Measurements from ENCODE around the gene IGLL5. TPM values are rescaled to one million over a fixed set of nuclear protein-coding genes. Genes with fewer than 3 reads are reported as not detected.

Gene IGLL5
- total and polyA plus RNA-seq, 2 donors (not counting 3 experiments of a cell fraction or from before 2014, with no cell fraction given), result not detected

DNA sequence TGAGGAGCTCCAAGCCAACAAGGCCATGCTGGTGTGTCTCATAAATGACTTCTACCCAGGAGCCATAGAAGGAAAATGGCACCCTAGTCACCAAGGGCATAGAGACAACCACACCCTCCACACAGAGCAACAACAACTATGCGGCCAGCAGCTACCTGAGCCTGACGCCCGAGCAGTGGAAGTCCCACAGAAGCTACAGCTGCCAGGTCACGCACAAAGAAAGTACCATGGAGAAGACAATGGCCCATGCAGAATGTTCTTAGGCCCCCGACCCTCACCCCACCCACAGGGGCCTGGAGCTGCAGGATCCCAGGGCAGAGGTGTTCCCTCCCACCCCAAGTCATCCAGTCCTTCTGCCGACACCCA, 28.0 kb downstream of the IGLL5 start:
- Histone ChIP-seq H3K4me2 (ENCODE audit: insufficient read depth, low read length) (no peak overlapping the region), H3K27me3 (ENCODE audit: control insufficient read depth in 2 of 2, insufficient read depth in 2 of 2, low read length in 2 of 2) (no peaks in the 10 kb centered on the region), H3K9me3 (replicated peaks; ENCODE audit: control insufficient read depth, insufficient read depth, low read length) (no peaks in the 10 kb centered on the region), H3K9ac (replicated peaks; ENCODE audit: extremely low read depth, insufficient read depth, low read length) (no peak overlapping the region), H3K9me1 (replicated peaks; ENCODE audit: control insufficient read depth, extremely low read depth, insufficient read depth, low read length) (no peaks in the 10 kb centered on the region), H3K36me3 (ENCODE audit: control insufficient read depth in 2 of 2, extremely low read depth in 1 of 2, insufficient read depth in 2 of 2, low read length in 2 of 2) (no peaks in the 10 kb centered on the region), H3K27ac (ENCODE audit: insufficient read depth, low read depth, low read length) (no peak overlapping the region), H3K4me3 (replicated peaks in 1 of 3; ENCODE audit: insufficient read depth in 1 of 3, low read depth in 1 of 3, low read length in 3 of 3) (no peak overlapping the region), H4K20me1 (replicated peaks; ENCODE audit: control insufficient read depth, extremely low read depth, insufficient read depth, low read length) (no peaks in the 10 kb centered on the region), H3K79me2 (ENCODE audit: control insufficient read depth, insufficient read depth, low read length) (no peaks in the 10 kb centered on the region), H3K4me1 (ENCODE audit: control insufficient read depth, extremely low read depth, insufficient read depth, low read length) (no peaks in the 10 kb centered on the region), H2AFZ (ENCODE audit: low read depth, low read length) (no peak overlapping the region)
- intact Hi-C loops (cut with micrococcal nuclease) (no loop called here), dilution Hi-C loops (cut with MboI; ENCODE audit: extremely low pct_ligation_motif_present, low sequenced_read_pairs) (no loop called here)
- TF ChIP-seq MYC (IDR thresholded peaks at IDR 0.05; ENCODE audit: low read depth, low read length), result no peak
- TF ChIP-seq POLR2A (IDR thresholded peaks at IDR 0.05; ENCODE audit: low read depth, low read length), result no peak
- TF ChIP-seq GATA2 (IDR thresholded peaks at IDR 0.05; ENCODE audit: insufficient read depth, insufficient read length, low read depth, low read length), result no peak
- TF ChIP-seq JUN (IDR thresholded peaks at IDR 0.05; ENCODE audit: borderline replicate concordance, insufficient read depth, insufficient read length, low read depth), result no peak
- TF ChIP-seq POLR2AphosphoS5 (IDR thresholded peaks at IDR 0.05; ENCODE audit: insufficient read depth, low read depth, low read length), result no peak
- TF ChIP-seq EZH2 (IDR thresholded peaks at IDR 0.05; ENCODE audit: borderline replicate concordance, low read depth, low read length, severe bottlenecking), result no peak
- TF ChIP-seq, protein P1, sequence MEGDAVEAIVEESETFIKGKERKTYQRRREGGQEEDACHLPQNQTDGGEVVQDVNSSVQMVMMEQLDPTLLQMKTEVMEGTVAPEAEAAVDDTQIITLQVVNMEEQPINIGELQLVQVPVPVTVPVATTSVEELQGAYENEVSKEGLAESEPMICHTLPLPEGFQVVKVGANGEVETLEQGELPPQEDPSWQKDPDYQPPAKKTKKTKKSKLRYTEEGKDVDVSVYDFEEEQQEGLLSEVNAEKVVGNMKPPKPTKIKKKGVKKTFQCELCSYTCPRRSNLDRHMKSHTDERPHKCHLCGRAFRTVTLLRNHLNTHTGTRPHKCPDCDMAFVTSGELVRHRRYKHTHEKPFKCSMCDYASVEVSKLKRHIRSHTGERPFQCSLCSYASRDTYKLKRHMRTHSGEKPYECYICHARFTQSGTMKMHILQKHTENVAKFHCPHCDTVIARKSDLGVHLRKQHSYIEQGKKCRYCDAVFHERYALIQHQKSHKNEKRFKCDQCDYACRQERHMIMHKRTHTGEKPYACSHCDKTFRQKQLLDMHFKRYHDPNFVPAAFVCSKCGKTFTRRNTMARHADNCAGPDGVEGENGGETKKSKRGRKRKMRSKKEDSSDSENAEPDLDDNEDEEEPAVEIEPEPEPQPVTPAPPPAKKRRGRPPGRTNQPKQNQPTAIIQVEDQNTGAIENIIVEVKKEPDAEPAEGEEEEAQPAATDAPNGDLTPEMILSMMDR (IDR thresholded peaks at IDR 0.05; ENCODE audit: extremely low read depth in 1 of 2, insufficient read depth in 1 of 2, low read depth in 1 of 2, low read length in 2 of 2), result no peak
- TF ChIP-seq, protein P2, sequence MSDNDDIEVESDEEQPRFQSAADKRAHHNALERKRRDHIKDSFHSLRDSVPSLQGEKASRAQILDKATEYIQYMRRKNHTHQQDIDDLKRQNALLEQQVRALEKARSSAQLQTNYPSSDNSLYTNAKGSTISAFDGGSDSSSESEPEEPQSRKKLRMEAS (IDR thresholded peaks at IDR 0.05; ENCODE audit: insufficient read depth, insufficient read length), result no peak
- no peak for TF ChIP-seq FOS (IDR thresholded peaks at IDR 0.05; ENCODE audit: borderline replicate concordance, insufficient read depth, low read length)
- POLR2A ChIA-PET, result no interaction called here
- CTCF ChIA-PET, result no interaction called here
- FAIRE-seq (no peak), DNase-seq (ENCODE audit: low read depth, low spot score) (no peak)
- BruUV-seq (replicated peaks), result no TSS peak

Data from endothelial cell of umbilical vein (primary cell).